Spleen (tissue), 11 donors: Measurements from ENCODE around the gene CNDP2. TPM values are rescaled to one million over a fixed set of nuclear protein-coding genes. Genes with fewer than 3 reads are reported as not detected.

ENCODE experiments used
- DNase-seq: peaks from one replicate; pipeline ENCODE4 v3.0.0-alpha.2; 2020
- H3K27ac ChIP-seq, 8 donors: fragments of 200-600 bp; sonication (generic) in 7 of 8; 1 replicate in 4 of 8; 2 replicates in 4 of 8; pipeline versions ENCODE4 v1.5.0 to v1.8.0; 2016 to 2021; ENCODE audit warnings: inconsistent platforms in 4 of 8, mild to moderate bottlenecking in 4 of 8, moderate library complexity in 1 of 8
- H3K27me3 ChIP-seq, 7 donors: fragments of 200-600 bp; sonication (generic) in 6 of 7; replicated peaks in 1 of 7; 1 replicate in 4 of 7; 2 replicates in 3 of 7; pipeline versions ENCODE4 v1.5.0 to v1.8.0; 2016 to 2021; ENCODE audit warnings: inconsistent platforms in 3 of 7, mild to moderate bottlenecking in 1 of 7
- H3K36me3 ChIP-seq, 6 donors: fragments of 200-600 bp; sonication (generic) in 5 of 6; 1 replicate in 4 of 6; 2 replicates in 2 of 6; pipeline versions ENCODE4 v1.5.0 to v1.8.0; 2016 to 2021; ENCODE audit warnings: inconsistent platforms in 2 of 6
- H3K4me1 ChIP-seq, 6 donors: fragments of 200-600 bp; sonication (generic) in 5 of 6; 1 replicate in 3 of 6; 2 replicates in 3 of 6; pipeline versions ENCODE4 v1.5.0 to v1.8.0; 2016 to 2021; ENCODE audit warnings: inconsistent platforms in 3 of 6
- H3K4me3 ChIP-seq, 8 donors: fragments of 200-600 bp; sonication (generic) in 7 of 8; 1 replicate in 4 of 8; 2 replicates in 4 of 8; pipeline versions ENCODE4 v1.5.0 to v1.8.0; 2016 to 2021; ENCODE audit warnings: inconsistent platforms in 4 of 8, mild to moderate bottlenecking in 4 of 8, moderate library complexity in 2 of 8
- H3K9me3 ChIP-seq, 8 donors: fragments of 200-600 bp; sonication (generic) in 7 of 8; 1 replicate in 4 of 8; 2 replicates in 4 of 8; pipeline versions ENCODE4 v1.5.0 to v1.8.0; 2016 to 2021; ENCODE audit warnings: inconsistent platforms in 4 of 8
- POLR2A ChIP-seq, 3 donors: fragments of 450-650 bp; IDR thresholded peaks; one replicate each; pipeline ENCODE4 v1.5.1; 2017; ENCODE audit warnings: antibody characterized with exemption in 3 of 3, mild to moderate bottlenecking in 1 of 3
- POLR2AphosphoS5 ChIP-seq, 3 donors: sonication (generic); formaldehyde crosslinking; IDR thresholded peaks; one replicate each; pipeline ENCODE4 v1.5.1; 2017; ENCODE audit warnings: antibody characterized with exemption in 3 of 3
- WGBS, 5 donors: extraction: QIAGEN DNeasy Blood & Tissue Kit in 3 of 5; methylation state at CpG; one replicate each; pipeline versions ENCODE4 v1.1.5 to v1.1.7; 2013 to 2018; 5-methylcytosine and 5-hydroxymethylcytosine counted together
- intact Hi-C: fragments of 100-400 bp; cut with DNase I; formaldehyde crosslinking; loops from one replicate; pipeline ENCODE4 v1.15.0; 2023; ENCODE audit warnings: low total_unique reads
- polyA plus RNA-seq, 3 donors: library from polyadenylated mRNA; stranded (reverse); fragments of 200-250 nt; gene quantifications; one replicate each; pipeline ENCODE4 v1.2.1, GENCODE V29; 2013
- total RNA-seq, 7 donors: library from RNA; depleted of rRNA in 3 of 7; stranded (reverse); fragments of >200 nt in 3 of 7; fragmentation: NEBNext Ultra II Directional in 4 of 7; extraction: Animal tissue kit (Norgen Biotek cat#: 25700) in 4 of 7; gene quantifications; one replicate each; pipeline versions ENCODE4 v1.1.0 to v1.2.1, GENCODE V29; 2016 to 2021
- TF ChIP-seq, protein P1 (sequence below), 11 experiments: fragments of 200-600 bp in 7 of 11; fragments of 450-650 bp in 4 of 11; sonication (generic) in 4 of 11; IDR thresholded peaks in 8 of 11; conservative IDR thresholded peaks in 3 of 11; 1 replicate in 7 of 11; 2 replicates in 4 of 11; pipeline versions ENCODE4 v1.4.0 to v1.8.0; 2016 to 2021; ENCODE audit warnings: antibody characterized with exemption in 11 of 11, inconsistent platforms in 4 of 11, mild to moderate bottlenecking in 1 of 11
- donor health status: healthy with polysubstance abuse.
- donor health status: DM: no; HTN: no; CAD: no; lungs with moderate emphysema.
- donor health status: DM: no; HTN: no; CAD: no.
- donor health status: Bipolar disorder and iron deficiency.
- donor health status: healthy.
- donor health status: DM: no; HTN: no; CAD: no.
- donor health status: DM: yes; HTN: yes; CAD: no.

The CNDP2 gene
- total and polyA plus RNA-seq, 10 donors, result 102 to 310 (median 271) TPM

DNA sequence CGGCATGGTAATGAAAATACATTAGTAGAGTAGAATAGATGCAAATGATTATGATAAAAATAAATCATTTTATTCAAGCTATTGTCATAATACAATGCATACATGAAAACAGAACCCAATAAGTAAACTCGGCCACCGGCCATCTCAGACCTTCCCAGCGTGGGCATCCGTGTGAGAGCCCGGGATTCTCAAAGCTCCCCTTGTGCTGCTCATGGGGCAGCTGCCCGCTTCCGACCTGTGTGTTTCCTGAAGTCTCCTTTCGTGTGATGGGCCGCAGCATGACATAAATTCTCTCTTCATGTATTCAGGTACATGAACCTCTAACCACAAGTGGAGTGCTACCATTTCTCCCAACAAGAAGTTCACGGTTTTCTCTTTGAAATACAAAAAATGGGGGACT lies 13.5 kb upstream of the CNDP2 start:
- intact Hi-C loops, result no loop called here
- no peaks in the 10 kb centered on the region for H3K36me3 ChIP-seq
- TF ChIP-seq, protein P1, sequence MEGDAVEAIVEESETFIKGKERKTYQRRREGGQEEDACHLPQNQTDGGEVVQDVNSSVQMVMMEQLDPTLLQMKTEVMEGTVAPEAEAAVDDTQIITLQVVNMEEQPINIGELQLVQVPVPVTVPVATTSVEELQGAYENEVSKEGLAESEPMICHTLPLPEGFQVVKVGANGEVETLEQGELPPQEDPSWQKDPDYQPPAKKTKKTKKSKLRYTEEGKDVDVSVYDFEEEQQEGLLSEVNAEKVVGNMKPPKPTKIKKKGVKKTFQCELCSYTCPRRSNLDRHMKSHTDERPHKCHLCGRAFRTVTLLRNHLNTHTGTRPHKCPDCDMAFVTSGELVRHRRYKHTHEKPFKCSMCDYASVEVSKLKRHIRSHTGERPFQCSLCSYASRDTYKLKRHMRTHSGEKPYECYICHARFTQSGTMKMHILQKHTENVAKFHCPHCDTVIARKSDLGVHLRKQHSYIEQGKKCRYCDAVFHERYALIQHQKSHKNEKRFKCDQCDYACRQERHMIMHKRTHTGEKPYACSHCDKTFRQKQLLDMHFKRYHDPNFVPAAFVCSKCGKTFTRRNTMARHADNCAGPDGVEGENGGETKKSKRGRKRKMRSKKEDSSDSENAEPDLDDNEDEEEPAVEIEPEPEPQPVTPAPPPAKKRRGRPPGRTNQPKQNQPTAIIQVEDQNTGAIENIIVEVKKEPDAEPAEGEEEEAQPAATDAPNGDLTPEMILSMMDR (IDR thresholded peaks at IDR 0.05 in 8 of 11, conservative IDR thresholded peaks at IDR 0.05 in 3 of 11), result no peak
- no peak for TF ChIP-seq POLR2AphosphoS5 (IDR thresholded peaks at IDR 0.05)
- H3K4me1 ChIP-seq, result peaks cover 0 to 17% (median 6%) of the 10 kb centered on the region in 6 donors
- no peak overlapping the region for H3K27ac ChIP-seq
- no peaks in the 10 kb centered on the region for H3K27me3 ChIP-seq
- 86 to 94% (median 89%) methylated on average over 11 of the region's 11 CpGs for WGBS, 5 donors
- DNase-seq, result no peak
- H3K4me3 ChIP-seq, result no peak overlapping the region
- H3K9me3 ChIP-seq, result no peaks in the 10 kb centered on the region

DNA sequence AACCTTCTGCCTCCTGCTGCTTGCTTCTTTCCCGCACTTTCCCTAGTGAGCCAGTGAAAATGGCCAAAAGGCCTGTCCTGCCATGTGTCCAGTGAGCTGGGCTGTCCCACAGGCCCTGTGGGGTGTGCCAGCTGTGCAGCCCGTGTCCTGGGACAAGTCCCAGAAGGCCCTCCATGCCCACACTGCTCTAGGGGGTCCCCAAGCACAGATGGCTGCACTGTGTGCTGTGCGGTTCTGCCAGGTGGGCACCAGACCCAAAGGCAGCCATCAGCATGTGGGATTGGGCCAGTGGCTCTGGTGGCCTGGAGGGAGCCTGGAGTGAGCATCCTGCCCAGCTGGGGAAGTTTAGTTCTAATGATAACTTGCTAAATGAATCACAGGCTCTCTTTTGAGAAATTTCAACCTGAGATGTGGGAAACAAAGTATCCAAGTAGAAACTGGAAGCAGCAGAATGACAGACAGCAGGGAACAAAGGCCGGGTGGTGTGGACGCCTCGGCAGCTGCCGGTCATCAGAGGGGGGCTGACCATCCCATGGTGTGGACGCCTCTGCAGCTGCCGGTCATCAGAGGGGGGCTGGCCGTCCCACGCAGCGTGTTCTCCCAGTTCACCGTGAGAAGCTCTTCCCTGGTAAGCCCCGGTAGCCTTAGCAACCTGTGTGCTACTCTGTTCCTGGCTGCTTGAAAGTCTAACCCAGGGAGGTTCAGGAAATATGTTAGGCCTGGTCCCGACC lies 9.9 kb upstream of the CNDP2 start:
- WGBS, 5 donors, result 85 to 93% (median 86%) methylated on average over 13 to 15 of the region's 15 CpGs
- Histone ChIP-seq H3K4me1 (peaks cover 0 to 10% (median 5%) of the 10 kb centered on the region in 6 donors), H3K27me3 (no peaks in the 10 kb centered on the region), H3K27ac (peak overlapping the region in 1 of 8 donors; percentile 18), H3K9me3 (no peaks in the 10 kb centered on the region), H3K36me3 (no peaks in the 10 kb centered on the region), H3K4me3 (no peak overlapping the region)
- intact Hi-C loops, result no loop called here
- TF ChIP-seq POLR2A (IDR thresholded peaks at IDR 0.05) (no peak), POLR2AphosphoS5 (IDR thresholded peaks at IDR 0.05) (no peak)
- TF ChIP-seq, protein P1 (IDR thresholded peaks at IDR 0.05 in 8 of 11, conservative IDR thresholded peaks at IDR 0.05 in 3 of 11), result no peak
- DNase-seq, result no peak

- no peak for DNase-seq
- H3K36me3 ChIP-seq, result no peaks in the 10 kb centered on the region
- WGBS, 5 donors, result 93 to 98% (median 95%) methylated on average over 8 of the region's 8 CpGs
- intact Hi-C loops, result no loop called here
- no peak overlapping the region for H3K4me3 ChIP-seq
- no peaks in the 10 kb centered on the region for H3K27me3 ChIP-seq
- TF ChIP-seq, protein P1 (IDR thresholded peaks at IDR 0.05 in 8 of 11, conservative IDR thresholded peaks at IDR 0.05 in 3 of 11), result no peak
- no peak for TF ChIP-seq POLR2AphosphoS5 (IDR thresholded peaks at IDR 0.05)
- no peak for TF ChIP-seq POLR2A (IDR thresholded peaks at IDR 0.05)
- peaks cover 0 to 10% (median 5%) of the 10 kb centered on the region in 6 donors for H3K4me1 ChIP-seq
- H3K9me3 ChIP-seq, result peaks cover 0 to 7% (median 2%) of the 10 kb centered on the region in 8 donors
- H3K27ac ChIP-seq, result no peak overlapping the region
These were observed 7.8 kb upstream of the CNDP2 start for GRCh38 chr18:74488354-74488753.

DNA sequence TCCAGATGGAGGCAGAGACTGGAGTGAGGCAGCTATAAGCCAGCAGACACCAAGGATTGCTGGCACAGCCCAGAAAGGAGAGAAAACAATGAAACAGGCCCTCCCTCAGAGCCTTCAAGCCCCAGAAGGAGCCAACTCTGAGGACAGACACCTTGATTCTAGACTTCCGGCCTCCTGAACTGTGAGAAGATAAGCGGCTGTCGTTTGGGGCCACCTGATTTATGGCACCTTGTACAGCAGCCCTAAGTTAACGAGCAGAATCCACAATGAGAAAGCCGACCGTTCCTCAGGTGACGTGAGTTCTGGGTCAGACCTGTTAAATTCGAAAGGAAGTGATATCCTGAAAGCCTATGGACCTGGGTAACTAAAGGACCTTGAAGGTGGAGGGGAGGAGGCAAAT lies 7.3 kb upstream of the CNDP2 start:
- H3K4me1 ChIP-seq, result peaks cover 0 to 10% (median 5%) of the 10 kb centered on the region in 6 donors
- WGBS, 5 donors, result 88 to 91% (median 91%) methylated on average over 8 of the region's 8 CpGs
- intact Hi-C loops, result no loop called here
- H3K4me3 ChIP-seq, result no peak overlapping the region
- no peaks in the 10 kb centered on the region for H3K36me3 ChIP-seq
- no peak overlapping the region for H3K27ac ChIP-seq
- peaks cover 0 to 7% (median 2%) of the 10 kb centered on the region in 8 donors for H3K9me3 ChIP-seq
- no peaks in the 10 kb centered on the region for H3K27me3 ChIP-seq
- TF ChIP-seq POLR2AphosphoS5 (IDR thresholded peaks at IDR 0.05) (no peak), POLR2A (IDR thresholded peaks at IDR 0.05) (no peak)
- TF ChIP-seq, protein P1 (IDR thresholded peaks at IDR 0.05 in 8 of 11, conservative IDR thresholded peaks at IDR 0.05 in 3 of 11), result no peak
- no peak for DNase-seq
